Subcutaneous abdominal adipose tissue (tissue), 5 donors: ENCODE data around the gene EIF4G1.

ENCODE experiments used
- H3K27ac ChIP-seq: one replicate; pipeline ENCODE4 v1.7.0; 2013; ENCODE audit warnings: low read depth, mild to moderate bottlenecking, inconsistent platforms, low read length, moderate library complexity
- H3K27me3 ChIP-seq, 5 donors: one replicate each; pipeline ENCODE4 v1.7.0; 2013; ENCODE audit warnings: low read length in 5 of 5, inconsistent platforms in 1 of 5; ENCODE audit not compliant: control insufficient read depth in 5 of 5, insufficient read depth in 4 of 5
- H3K36me3 ChIP-seq, 5 donors: one replicate each; pipeline ENCODE4 v1.7.0; 2013; ENCODE audit warnings: low read length in 5 of 5; ENCODE audit not compliant: control insufficient read depth in 5 of 5, insufficient read depth in 5 of 5
- H3K4me1 ChIP-seq, 5 donors: one replicate each; pipeline ENCODE4 v1.7.0; 2013; ENCODE audit warnings: low read length in 5 of 5, mild to moderate bottlenecking in 3 of 5, moderate library complexity in 1 of 5; ENCODE audit not compliant: control insufficient read depth in 5 of 5, insufficient read depth in 5 of 5
- H3K4me3 ChIP-seq, 5 donors: one replicate each; pipeline ENCODE4 v1.7.0; 2013; ENCODE audit warnings: low read length in 5 of 5, low read depth in 1 of 5
- H3K9ac ChIP-seq, 5 donors: one replicate each; pipeline ENCODE4 v1.7.0; 2013; ENCODE audit warnings: low read length in 5 of 5, mild to moderate bottlenecking in 4 of 5, moderate library complexity in 3 of 5
- H3K9me3 ChIP-seq, 5 donors: one replicate each; pipeline ENCODE4 v1.7.0; 2013; ENCODE audit warnings: low read length in 5 of 5; ENCODE audit not compliant: control insufficient read depth in 5 of 5
- donor health status: healthy.
- donor health status: healthy.
- donor health status: healthy.
- donor health status: healthy.
- donor health status: healthy.

Gene EIF4G1

DNA sequence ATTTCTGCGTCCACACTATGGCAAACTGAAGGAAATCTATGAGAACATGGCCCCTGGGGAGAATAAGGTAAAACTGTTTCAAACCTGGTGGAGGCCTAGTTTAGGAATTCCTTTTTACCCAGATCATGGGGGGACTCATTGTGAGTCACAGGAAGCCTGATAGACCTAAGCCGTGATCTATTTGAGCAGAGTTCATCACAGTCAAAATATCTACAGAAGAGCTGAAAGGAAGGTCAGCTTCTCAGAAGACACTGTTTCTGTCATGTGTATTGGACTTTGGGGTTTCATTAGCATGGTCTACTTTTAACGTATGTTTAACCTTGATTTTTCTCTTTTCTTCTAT lies 14.1 kb upstream of the EIF4G1 start:
- Histone ChIP-seq H3K9me3 (no peaks in the 10 kb centered on the region), H3K4me3 (peak overlapping the region in 2 of 5 donors; percentile 89 to 96), H3K27me3 (no peaks in the 10 kb centered on the region), H3K9ac (peak overlapping the region in 3 of 5 donors; percentile 81 to 93 (median 90)), H3K27ac (no peak overlapping the region), H3K4me1 (peaks cover 9 to 21% (median 18%) of the 10 kb centered on the region in 5 donors), H3K36me3 (peaks cover 29 to 50% (median 47%) of the 10 kb centered on the region in 5 donors)

DNA sequence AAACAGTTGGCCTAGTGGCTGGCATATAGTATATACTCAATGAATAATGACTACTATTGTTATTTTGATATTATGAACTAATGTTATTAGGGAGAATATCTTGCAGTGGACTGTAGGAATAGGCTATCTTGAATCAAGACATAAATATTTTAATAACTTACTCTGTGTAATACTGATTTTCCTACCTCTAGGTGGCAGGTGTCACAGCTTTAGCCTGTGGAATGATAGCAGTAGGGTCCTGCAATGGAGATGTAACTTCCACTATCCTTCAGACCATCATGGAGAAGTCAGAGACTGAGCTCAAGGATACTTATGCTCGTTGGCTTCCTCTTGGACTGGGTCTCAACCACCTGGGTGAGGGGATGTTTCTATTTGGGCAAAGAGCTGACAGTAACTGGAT lies 8.8 kb upstream of the EIF4G1 start:
- no peaks in the 10 kb centered on the region for H3K27me3 ChIP-seq
- no peak overlapping the region for H3K9ac ChIP-seq
- H3K4me1 ChIP-seq, result peaks cover 0 to 3% (median 2%) of the 10 kb centered on the region in 5 donors
- H3K4me3 ChIP-seq, result no peak overlapping the region
- H3K9me3 ChIP-seq, result no peaks in the 10 kb centered on the region
- peaks cover 37 to 84% (median 81%) of the 10 kb centered on the region in 5 donors for H3K36me3 ChIP-seq
- no peak overlapping the region for H3K27ac ChIP-seq

DNA sequence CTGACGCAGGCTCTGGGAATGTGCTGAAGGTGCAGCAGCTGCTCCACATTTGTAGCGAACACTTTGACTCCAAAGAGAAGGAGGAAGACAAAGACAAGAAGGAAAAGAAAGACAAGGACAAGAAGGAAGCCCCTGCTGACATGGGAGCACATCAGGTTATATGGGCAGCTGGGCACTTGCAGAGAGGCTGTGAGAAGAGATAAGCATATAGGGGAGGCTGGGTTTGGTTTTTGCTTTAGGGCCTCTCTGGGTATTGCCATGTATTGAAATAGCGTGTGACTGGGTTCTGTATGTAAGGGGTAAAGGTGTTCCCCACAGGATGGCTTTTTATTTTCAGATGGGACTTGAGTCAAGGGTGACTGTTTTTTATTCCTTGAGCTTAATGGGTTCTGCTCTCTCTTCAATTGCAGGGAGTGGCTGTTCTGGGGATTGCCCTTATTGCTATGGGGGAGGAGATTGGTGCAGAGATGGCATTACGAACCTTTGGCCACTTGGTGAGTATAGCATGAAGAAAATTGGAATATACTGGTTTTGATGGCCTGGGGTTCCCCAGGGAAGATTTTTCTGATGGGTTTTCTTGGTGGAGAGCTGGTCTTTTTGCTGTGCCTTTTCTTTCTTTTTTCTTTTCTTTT lies 7.9 kb upstream of the EIF4G1 start:
- H3K36me3 ChIP-seq, result peaks cover 34 to 77% (median 74%) of the 10 kb centered on the region in 5 donors

DNA sequence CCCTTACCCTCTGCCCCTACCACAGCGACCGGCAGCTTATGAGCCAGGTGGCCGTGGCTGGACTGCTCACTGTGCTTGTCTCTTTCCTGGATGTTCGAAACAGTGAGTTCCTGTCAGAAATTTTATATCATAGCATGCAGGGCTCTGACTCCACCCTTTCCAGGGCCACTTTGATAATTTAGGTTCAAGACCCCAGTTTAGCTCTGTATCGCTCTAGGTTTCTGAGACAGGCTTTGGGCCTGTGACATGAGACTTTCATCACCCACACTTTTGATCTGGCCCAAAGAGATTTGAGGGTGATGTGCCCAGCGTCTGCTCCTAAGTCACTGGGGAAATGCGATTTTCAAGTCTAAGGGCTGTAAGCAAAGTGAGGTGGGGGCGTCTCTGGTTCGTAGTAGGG lies 6.5 kb upstream of the EIF4G1 start:
- H3K36me3 ChIP-seq, result peaks cover 24 to 62% (median 60%) of the 10 kb centered on the region in 5 donors
- no peak overlapping the region for H3K9ac ChIP-seq
- H3K9me3 ChIP-seq, result no peaks in the 10 kb centered on the region
- H3K27me3 ChIP-seq, result no peaks in the 10 kb centered on the region
- no peaks in the 10 kb centered on the region for H3K4me1 ChIP-seq
- no peak overlapping the region for H3K4me3 ChIP-seq
- H3K27ac ChIP-seq, result no peak overlapping the region

More for the DNA sequence above, 7.9 kb upstream of the EIF4G1 start:
- H3K4me1 ChIP-seq, result no peaks in the 10 kb centered on the region
- no peaks in the 10 kb centered on the region for H3K9me3 ChIP-seq
- H3K9ac ChIP-seq, result no peak overlapping the region
- no peak overlapping the region for H3K4me3 ChIP-seq
- no peaks in the 10 kb centered on the region for H3K27me3 ChIP-seq
- H3K27ac ChIP-seq, result no peak overlapping the region

DNA sequence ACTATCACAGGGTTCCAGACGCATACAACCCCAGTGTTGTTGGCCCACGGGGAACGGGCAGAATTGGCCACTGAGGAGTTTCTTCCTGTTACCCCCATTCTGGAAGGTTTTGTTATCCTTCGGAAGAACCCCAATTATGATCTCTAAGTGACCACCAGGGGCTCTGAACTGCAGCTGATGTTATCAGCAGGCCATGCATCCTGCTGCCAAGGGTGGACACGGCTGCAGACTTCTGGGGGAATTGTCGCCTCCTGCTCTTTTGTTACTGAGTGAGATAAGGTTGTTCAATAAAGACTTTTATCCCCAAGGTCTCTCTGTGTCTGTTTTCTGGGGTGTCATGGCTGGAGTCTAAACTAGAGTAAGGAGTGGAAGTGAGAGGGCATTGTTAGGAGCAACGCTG lies 5.7 kb upstream of the EIF4G1 start:
- Histone ChIP-seq H3K9ac (no peak overlapping the region), H3K4me3 (no peak overlapping the region), H3K9me3 (no peaks in the 10 kb centered on the region), H3K27ac (no peak overlapping the region), H3K36me3 (peaks cover 18 to 54% (median 52%) of the 10 kb centered on the region in 5 donors), H3K4me1 (peaks cover 0 to under 1% (median under 1%) of the 10 kb centered on the region in 5 donors), H3K27me3 (no peaks in the 10 kb centered on the region)

DNA sequence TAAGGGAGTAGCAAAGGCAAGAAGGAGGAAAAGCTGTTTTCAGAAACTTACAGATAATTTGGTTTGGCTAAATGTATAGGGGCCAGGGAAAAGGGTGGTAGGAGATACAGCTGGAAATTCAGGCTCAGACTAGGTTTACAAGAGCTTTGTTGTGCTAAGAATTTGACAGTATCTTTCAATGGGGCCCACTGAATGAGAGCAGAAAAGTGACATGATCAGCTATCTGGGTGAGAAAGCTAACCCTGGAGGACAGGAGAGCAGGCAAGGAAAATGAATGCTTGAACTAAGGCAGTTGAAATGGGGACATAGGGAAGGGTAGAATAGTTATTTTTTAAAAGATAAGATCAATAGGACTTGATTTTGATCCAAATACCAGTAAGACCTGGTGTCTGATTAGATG lies 2.8 kb upstream of the EIF4G1 start:
- Histone ChIP-seq H3K9ac (no peak overlapping the region), H3K36me3 (peaks cover 4 to 29% (median 25%) of the 10 kb centered on the region in 5 donors)

DNA sequence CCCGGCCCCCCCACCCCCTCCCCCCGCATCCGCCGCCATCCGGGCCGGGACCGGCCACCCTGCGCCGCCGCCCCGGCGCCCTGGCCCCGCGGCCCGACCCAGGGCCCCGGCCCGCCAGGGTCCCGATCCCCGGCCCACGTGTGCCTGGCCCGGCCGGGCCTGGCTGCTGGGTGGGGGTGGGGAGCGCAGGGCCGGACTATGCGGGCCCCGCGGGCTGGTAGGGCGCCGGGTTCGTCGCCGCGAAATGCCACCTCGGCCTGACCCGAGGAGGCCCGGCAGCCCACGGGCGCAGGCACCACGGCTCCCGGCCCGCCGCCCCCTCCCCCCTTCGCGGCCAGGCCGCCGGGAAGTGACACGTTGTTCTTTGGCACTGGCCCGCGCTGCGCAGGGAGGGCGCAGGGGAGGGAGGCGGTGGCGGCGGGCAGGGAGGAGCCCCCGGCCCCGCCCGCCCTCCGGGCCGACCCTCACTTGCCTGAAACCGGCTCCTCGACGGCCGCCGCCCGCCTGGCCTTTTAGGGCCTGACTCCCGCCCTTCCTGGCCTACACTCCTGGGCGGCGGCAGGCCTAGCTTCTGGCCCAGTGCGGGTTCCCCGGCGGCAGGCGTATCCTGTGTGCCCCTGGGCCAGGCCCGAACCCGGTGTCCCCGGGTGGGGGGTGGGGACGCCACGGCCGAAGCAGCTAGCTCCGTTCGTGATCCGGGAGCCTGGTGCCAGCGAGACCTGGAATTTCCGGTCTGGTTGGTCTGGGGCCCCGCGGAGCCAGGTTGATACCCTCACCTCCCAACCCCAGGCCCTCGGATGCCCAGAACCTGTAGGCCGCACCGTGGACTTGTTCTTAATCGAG lies 515 bp downstream of the EIF4G1 start:
- H3K4me3 ChIP-seq, result peak overlapping the region; percentile 79 to 96 (median 90)
- H3K27me3 ChIP-seq, result no peaks in the 10 kb centered on the region
- peaks cover 0 to 23% (median 14%) of the 10 kb centered on the region in 5 donors for H3K36me3 ChIP-seq
- peak overlapping the region; percentile 95 to 96 (median 96) for H3K9ac ChIP-seq
- peaks cover 13 to 52% (median 46%) of the 10 kb centered on the region in 5 donors for H3K4me1 ChIP-seq
- H3K27ac ChIP-seq, result peak overlapping the region; percentile 96
- no peaks in the 10 kb centered on the region for H3K9me3 ChIP-seq

More for the DNA sequence above, 2.8 kb upstream of the EIF4G1 start:
- H3K4me1 ChIP-seq, result peaks cover 2 to 20% (median 14%) of the 10 kb centered on the region in 5 donors
- H3K9me3 ChIP-seq, result no peaks in the 10 kb centered on the region
- H3K4me3 ChIP-seq, result no peak overlapping the region
- H3K27me3 ChIP-seq, result no peaks in the 10 kb centered on the region
- H3K27ac ChIP-seq, result no peak overlapping the region

GRCh38 chr3:184315543-184315867 lies 1.1 kb downstream of the EIF4G1 start:
- Histone ChIP-seq H3K9ac (peak overlapping the region; percentile 95 to 96 (median 96)), H3K27me3 (no peaks in the 10 kb centered on the region), H3K36me3 (peaks cover 0 to 25% (median 18%) of the 10 kb centered on the region in 5 donors), H3K4me3 (peak overlapping the region; percentile 79 to 96 (median 90)), H3K4me1 (peaks cover 16 to 57% (median 51%) of the 10 kb centered on the region in 5 donors), H3K9me3 (no peaks in the 10 kb centered on the region), H3K27ac (peak overlapping the region; percentile 96)

DNA sequence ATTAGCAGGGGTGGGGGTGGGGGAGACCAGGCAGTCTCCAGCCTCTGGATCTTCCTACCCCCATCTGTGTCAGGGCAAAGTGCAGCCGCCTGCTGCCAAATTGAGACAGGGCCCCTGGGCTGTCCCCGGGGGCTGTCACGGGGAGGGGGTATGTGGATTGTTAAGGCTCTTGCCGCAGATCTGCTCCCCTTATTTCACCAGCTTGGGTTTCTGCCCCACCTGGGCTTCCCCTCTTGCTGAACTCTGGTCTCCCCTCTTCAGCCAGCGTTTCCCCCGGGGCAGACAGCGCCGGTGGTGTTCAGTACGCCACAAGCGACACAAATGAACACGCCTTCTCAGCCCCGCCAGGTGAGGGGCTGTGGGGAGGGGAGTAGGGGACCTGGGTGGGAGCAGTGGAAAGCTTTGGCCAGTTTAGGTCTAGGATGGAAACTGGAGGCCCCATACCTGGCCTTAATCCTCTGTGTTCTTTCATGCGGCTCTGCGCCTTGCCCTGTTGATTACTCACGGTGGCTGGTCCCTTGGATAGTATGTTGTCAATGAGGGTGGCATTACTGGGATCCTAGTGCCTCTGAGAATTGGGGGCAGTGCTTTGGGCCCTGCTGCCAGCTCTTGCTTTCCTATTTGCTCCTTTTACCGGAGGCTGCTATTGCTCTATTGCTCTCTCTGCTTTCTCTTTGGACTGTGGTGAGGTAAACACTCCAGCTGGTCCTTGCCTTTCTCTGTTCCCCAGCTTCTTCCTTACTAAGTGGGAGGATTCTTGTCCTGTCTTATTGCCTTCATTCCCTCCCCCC lies 1.7 kb downstream of the EIF4G1 start:
- H3K36me3 ChIP-seq, result peaks cover 0 to 31% (median 24%) of the 10 kb centered on the region in 5 donors
- peak overlapping the region; percentile 96 for H3K27ac ChIP-seq
- peaks cover 17 to 63% (median 57%) of the 10 kb centered on the region in 5 donors for H3K4me1 ChIP-seq
- no peaks in the 10 kb centered on the region for H3K27me3 ChIP-seq
- H3K4me3 ChIP-seq, result peak overlapping the region; percentile 79 to 96 (median 90)
- no peaks in the 10 kb centered on the region for H3K9me3 ChIP-seq
- peak overlapping the region; percentile 95 to 96 (median 96) for H3K9ac ChIP-seq
